Measurements from ENCODE around the gene DLGAP1. TPM values are rescaled to one million over a fixed set of nuclear protein-coding genes. Genes with fewer than 3 reads are reported as not detected.

Gene DLGAP1
- total RNA-seq, 1 donor from 2014 or later = 2.0 TPM

DNA sequence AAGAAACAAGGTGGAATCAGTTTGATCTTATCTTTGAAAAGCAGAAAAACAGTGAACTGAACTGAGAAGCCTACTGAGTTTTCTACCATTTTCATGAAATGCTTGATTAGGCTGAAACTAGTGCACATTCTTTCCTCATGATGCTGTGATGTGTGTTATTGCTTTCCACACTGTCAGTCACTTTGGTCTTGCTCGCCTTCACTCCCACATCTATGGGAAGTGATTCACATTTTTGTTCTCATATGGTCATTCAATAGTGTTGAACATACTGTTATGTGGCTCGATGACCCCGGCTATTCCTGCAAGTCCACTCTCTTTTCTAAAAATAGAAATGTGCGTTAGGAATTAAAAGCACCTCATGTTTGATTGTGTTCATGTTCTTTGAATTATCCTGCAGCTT, 875.4 kb downstream of the DLGAP1 start:
- peak overlapping the region in 1 of 2 donors; percentile 20 for H3K27ac ChIP-seq
- H3K36me3 ChIP-seq = no peaks in the 10 kb centered on the region
- H3K9me3 ChIP-seq = no peaks in the 10 kb centered on the region
- H3K4me3 ChIP-seq = no peak overlapping the region
- TF ChIP-seq, protein P1, sequence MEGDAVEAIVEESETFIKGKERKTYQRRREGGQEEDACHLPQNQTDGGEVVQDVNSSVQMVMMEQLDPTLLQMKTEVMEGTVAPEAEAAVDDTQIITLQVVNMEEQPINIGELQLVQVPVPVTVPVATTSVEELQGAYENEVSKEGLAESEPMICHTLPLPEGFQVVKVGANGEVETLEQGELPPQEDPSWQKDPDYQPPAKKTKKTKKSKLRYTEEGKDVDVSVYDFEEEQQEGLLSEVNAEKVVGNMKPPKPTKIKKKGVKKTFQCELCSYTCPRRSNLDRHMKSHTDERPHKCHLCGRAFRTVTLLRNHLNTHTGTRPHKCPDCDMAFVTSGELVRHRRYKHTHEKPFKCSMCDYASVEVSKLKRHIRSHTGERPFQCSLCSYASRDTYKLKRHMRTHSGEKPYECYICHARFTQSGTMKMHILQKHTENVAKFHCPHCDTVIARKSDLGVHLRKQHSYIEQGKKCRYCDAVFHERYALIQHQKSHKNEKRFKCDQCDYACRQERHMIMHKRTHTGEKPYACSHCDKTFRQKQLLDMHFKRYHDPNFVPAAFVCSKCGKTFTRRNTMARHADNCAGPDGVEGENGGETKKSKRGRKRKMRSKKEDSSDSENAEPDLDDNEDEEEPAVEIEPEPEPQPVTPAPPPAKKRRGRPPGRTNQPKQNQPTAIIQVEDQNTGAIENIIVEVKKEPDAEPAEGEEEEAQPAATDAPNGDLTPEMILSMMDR (IDR thresholded peaks at IDR 0.05) = no peak
- no peak for DNase-seq (ENCODE audit: low spot score in 2 of 2)
- no peaks in the 10 kb centered on the region for H3K27me3 ChIP-seq
- intact Hi-C loops (cut with DNase I) = no loop called here
- no peaks in the 10 kb centered on the region for H3K4me1 ChIP-seq

DNA sequence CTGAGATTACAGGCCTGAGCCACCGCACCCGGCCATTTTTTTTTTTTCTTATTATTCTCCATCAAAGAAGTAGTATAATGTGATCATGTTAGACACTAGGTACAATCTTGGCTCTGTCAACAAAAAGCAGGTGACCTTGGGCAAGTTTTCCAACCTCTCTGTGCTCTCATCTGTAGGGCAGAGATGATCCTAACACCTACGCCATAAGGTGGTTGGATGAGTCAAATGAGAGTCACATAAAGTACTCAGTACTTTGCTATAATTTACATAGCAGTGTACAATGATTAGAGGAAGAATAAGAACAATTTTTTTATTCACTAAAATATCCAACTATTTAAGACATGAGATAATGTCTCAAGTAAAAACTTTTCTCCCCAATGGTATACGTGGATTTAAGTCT, 876.5 kb downstream of the DLGAP1 start:
- Histone ChIP-seq H3K36me3 (no peaks in the 10 kb centered on the region), H3K4me1 (no peaks in the 10 kb centered on the region), H3K27me3 (no peaks in the 10 kb centered on the region), H3K27ac (no peak overlapping the region), H3K9me3 (no peaks in the 10 kb centered on the region), H3K4me3 (no peak overlapping the region)
- TF ChIP-seq, protein P1 (IDR thresholded peaks at IDR 0.05) = no peak
- intact Hi-C loops (cut with DNase I) = no loop called here
- no peak for DNase-seq (ENCODE audit: low spot score in 2 of 2)

DNA sequence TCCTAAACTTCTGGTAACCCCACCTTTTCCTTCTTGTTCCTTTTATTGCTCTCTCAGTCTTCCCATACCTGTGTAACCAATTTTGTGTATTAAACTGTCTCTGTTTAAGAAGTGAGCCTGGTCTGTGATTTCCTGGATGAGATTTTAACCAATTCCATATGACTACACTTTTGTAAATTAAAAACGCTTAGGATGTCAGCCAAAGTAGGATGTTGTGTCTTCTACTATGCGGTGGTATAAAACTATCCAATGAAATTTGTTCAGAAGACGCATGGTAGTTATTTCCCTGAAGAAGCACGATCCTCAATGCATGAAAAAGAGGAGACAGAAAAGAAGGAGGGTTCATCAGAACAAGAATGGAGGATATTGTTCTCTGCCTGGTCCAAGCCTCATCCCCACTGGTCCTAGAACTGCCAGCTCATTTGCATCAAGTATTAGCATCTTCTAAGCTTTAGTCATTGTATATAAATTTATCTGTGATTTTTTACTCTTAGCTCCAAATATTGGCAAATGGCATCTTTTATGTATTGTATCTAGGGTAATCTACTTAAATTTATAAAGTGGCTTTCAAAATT, 877.7 kb downstream of the DLGAP1 start:
- intact Hi-C loops (cut with DNase I) = no loop called here
- DNase-seq (ENCODE audit: low spot score in 2 of 2) = no peak

DNA sequence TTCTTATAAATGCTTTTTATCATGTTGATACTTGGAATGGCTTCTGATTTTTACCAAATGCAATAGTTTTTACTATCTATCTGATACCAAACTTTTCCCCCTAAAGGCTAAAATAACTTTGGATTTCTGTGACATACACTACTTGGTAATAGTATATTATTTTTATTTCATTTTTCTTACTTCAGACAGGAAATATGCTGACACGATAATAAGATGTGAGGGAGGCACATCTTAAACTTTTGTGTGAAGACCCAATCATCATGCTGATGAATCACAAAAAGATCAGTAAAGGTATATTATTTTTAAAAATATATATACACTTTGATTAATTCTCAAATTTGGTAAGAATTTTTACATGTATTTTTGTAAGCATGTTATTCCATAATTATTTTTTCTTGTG, 882.3 kb downstream of the DLGAP1 start:
- no peaks in the 10 kb centered on the region for H3K36me3 ChIP-seq
- H3K27me3 ChIP-seq = no peaks in the 10 kb centered on the region
- intact Hi-C loops (cut with DNase I) = no loop called here
- H3K4me3 ChIP-seq = no peak overlapping the region
- TF ChIP-seq, protein P1 (IDR thresholded peaks at IDR 0.05) = no peak
- no peaks in the 10 kb centered on the region for H3K4me1 ChIP-seq
- H3K9me3 ChIP-seq = no peaks in the 10 kb centered on the region
- no peak for DNase-seq (ENCODE audit: low spot score in 2 of 2)
- no peak overlapping the region for H3K27ac ChIP-seq

More for the DNA sequence above, 877.7 kb downstream of the DLGAP1 start:
- TF ChIP-seq, protein P1 (IDR thresholded peaks at IDR 0.05) = no peak
- H3K9me3 ChIP-seq = no peaks in the 10 kb centered on the region
- no peak overlapping the region for H3K4me3 ChIP-seq
- no peaks in the 10 kb centered on the region for H3K4me1 ChIP-seq
- H3K27me3 ChIP-seq = no peaks in the 10 kb centered on the region
- H3K27ac ChIP-seq = no peak overlapping the region
- H3K36me3 ChIP-seq = no peaks in the 10 kb centered on the region

DNA sequence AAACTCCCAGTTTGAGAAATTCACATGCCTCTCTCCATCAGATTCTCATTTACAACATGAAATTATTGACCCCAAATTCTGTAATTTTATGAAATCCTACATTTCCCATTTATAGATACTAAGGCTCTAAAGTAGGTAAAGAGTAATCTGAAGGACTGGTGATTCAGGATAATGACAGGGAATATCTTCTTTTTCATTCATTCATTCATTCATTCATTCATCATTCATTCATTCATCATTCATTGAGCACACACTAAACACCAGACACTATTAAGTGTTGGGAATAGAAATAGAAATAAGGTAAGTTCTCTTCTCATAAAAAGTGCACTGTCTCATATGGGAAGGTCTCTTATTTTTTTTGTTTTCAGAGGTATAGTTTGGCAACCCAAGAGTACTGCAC, 888.3 kb downstream of the DLGAP1 start:
- no peak for DNase-seq (ENCODE audit: low spot score in 2 of 2)
- peaks cover 0 to 14% of the 10 kb centered on the region in 2 donors for H3K9me3 ChIP-seq
- intact Hi-C loops (cut with DNase I) = loop anchor here (10.0 kb wide), 1 partner anchor 52 kb away; no protein-coding TSS in a partner anchor
- TF ChIP-seq, protein P1 (IDR thresholded peaks at IDR 0.05) = no peak
- H3K27me3 ChIP-seq = no peaks in the 10 kb centered on the region
- H3K4me3 ChIP-seq = no peak overlapping the region
- no peak overlapping the region for H3K27ac ChIP-seq
- H3K36me3 ChIP-seq = no peaks in the 10 kb centered on the region
- H3K4me1 ChIP-seq = no peaks in the 10 kb centered on the region

Measured in ascending aorta (tissue), 2 donors.